Psoas muscle (tissue), 8 donors: ENCODE measurements around the gene CD226. TPM values are rescaled to one million over a fixed set of nuclear protein-coding genes. Genes with fewer than 3 reads are reported as not detected.

Experiments
- ATAC-seq, 4 donors: fragments of 200-7000 bp; cut with Tn5 transposase; one replicate each; pipeline ENCODE4 v1.9.1; 2020; ENCODE audit warnings: moderate library complexity in 3 of 4, mild to moderate bottlenecking in 2 of 4
- DNase-seq, 2 donors: peaks; one replicate each; pipeline ENCODE4 v3.0.0-alpha.2; 2020
- H3K27ac ChIP-seq: fragments of 200-600 bp; one replicate; pipeline ENCODE4 v1.8.0; 2022
- H3K27me3 ChIP-seq, 3 donors: fragments of 200-600 bp in 1 of 3; one replicate each; pipeline versions ENCODE4 v1.6.1 to v1.8.0; 2013 to 2022; ENCODE audit warnings: low read length in 2 of 3, mild to moderate bottlenecking in 2 of 3, moderate library complexity in 1 of 3; ENCODE audit not compliant: insufficient read depth in 3 of 3
- H3K36me3 ChIP-seq, 2 donors: fragments of 200-600 bp in 1 of 2; one replicate each; pipeline versions ENCODE4 v1.6.1 to v1.8.0; 2013 to 2022; ENCODE audit warnings: low read depth in 1 of 2, mild to moderate bottlenecking in 1 of 2, moderate library complexity in 1 of 2; ENCODE audit not compliant: insufficient read depth in 1 of 2
- H3K4me1 ChIP-seq: fragments of 200-600 bp; one replicate; pipeline ENCODE4 v1.8.0; 2022
- H3K4me3 ChIP-seq: fragments of 200-600 bp; one replicate; pipeline ENCODE4 v1.8.0; 2022; ENCODE audit warnings: mild to moderate bottlenecking
- H3K9me3 ChIP-seq: fragments of 200-600 bp; one replicate; pipeline ENCODE4 v1.8.0; 2022
- CTCF ChIP-seq: fragments of 200-600 bp; IDR thresholded peaks from one replicate; pipeline ENCODE4 v1.8.0; 2022; ENCODE audit warnings: antibody characterized with exemption
- WGBS, 3 donors: extraction: QIAGEN DNeasy Blood & Tissue Kit; methylation state at CpG; one replicate each; pipeline versions ENCODE4 v1.1.6 to v1.1.7; 2013; 5-methylcytosine and 5-hydroxymethylcytosine counted together
- intact Hi-C, 2 donors: fragments of 100-400 bp; cut with DNase I; formaldehyde crosslinking; loops; one replicate each; pipeline versions ENCODE4 v1.11.0 to v1.14.2; 2022
- polyA plus RNA-seq, 3 donors: library from polyadenylated mRNA; stranded (reverse); fragments of 200-250 nt; gene quantifications; one replicate each; pipeline ENCODE4 v1.2.3, GENCODE V29; 2013
- total RNA-seq, 4 donors: library from RNA; stranded (reverse); fragmentation: NEBNext Ultra II Directional in 2 of 4; extraction: Animal tissue kit (Norgen Biotek cat#: 25700) in 2 of 4; gene quantifications; one replicate each; pipeline versions ENCODE4 v1.2.1 to v1.2.4, GENCODE V29; 2021 to 2023
- donor health status: healthy with polysubstance abuse.
- donor health status: DM: no; HTN: no; CAD: no; lungs with moderate emphysema.
- donor health status: Bipolar disorder and iron deficiency.
- donor health status: healthy.
- donor health status: DM: yes; HTN: yes; CAD: no.
- donor health status: DM: no; HTN: no; CAD: no.
- donor health status: DM: no; HTN: no; CAD: no.
- donor health status: DM: yes; HTN: yes; CAD: no.

Gene CD226
- total and polyA plus RNA-seq, 7 donors: 0.06 to 1.8 (median 0.27) TPM

DNA sequence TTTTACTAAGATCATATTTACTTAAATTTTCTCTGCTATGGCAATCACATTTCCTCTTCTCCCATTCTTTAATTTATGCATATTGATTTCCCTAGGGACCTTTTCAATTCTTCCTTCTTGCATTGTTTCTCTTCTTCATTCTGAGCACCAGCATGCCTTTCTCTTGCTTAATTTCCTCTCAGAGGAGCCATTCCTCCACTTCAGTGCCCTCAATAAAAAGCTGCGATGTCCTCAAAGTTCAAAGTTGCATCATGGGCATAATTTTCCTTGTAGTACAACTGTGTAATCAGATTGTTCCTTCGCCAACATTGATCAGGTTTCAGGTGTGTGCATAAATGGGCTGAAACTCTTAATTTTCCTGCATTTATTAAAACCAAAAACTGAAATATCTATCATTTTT is 21.8 kb upstream of the CD226 start:
- intact Hi-C loops: no loop called here
- no peak overlapping the region for H3K4me3 ChIP-seq
- DNase-seq (no peak), ATAC-seq (no peak)
- H3K27ac ChIP-seq: no peak overlapping the region
- no peaks in the 10 kb centered on the region for H3K27me3 ChIP-seq
- H3K9me3 ChIP-seq: peaks cover 12% of the 10 kb centered on the region
- H3K36me3 ChIP-seq: no peaks in the 10 kb centered on the region
- WGBS, 3 donors: 90 to 92% (median 90%) methylated on average over 2 of the region's 2 CpGs
- no peak for TF ChIP-seq CTCF
- H3K4me1 ChIP-seq: no peaks in the 10 kb centered on the region

DNA sequence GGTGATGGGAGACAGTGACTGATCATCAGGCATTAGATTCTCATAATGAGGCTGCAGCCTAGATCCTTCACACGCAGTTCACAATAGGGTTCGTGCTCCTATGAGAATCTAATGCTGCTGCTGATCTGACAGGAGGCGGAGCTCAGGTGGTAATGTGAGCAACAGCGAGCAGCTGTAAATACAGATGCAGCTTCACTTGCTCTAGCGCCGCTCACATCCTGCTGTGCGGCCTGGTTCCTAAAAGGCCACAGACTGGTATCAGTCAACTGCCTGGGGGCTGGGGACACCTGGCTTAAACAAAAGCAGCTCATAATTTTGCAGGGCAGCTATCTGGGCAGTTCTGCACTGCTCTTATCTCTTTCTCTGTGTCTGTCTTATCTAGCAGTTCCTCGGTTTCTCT is 20.4 kb upstream of the CD226 start:
- WGBS, 3 donors: 74 to 78% (median 74%) methylated on average over 8 of the region's 8 CpGs
- no peak for DNase-seq
- H3K27ac ChIP-seq: no peak overlapping the region
- intact Hi-C loops: no loop called here
- no peak for ATAC-seq
- peaks cover 12% of the 10 kb centered on the region for H3K9me3 ChIP-seq
- TF ChIP-seq CTCF: no peak
- H3K27me3 ChIP-seq: no peaks in the 10 kb centered on the region
- no peak overlapping the region for H3K4me3 ChIP-seq
- H3K4me1 ChIP-seq: no peaks in the 10 kb centered on the region
- H3K36me3 ChIP-seq: no peaks in the 10 kb centered on the region

GRCh38 chr18:69963196-69963595 is 15.5 kb upstream of the CD226 start:
- no peaks in the 10 kb centered on the region for H3K4me1 ChIP-seq
- ATAC-seq (no peak), DNase-seq (no peak)
- no peak for TF ChIP-seq CTCF
- 92 to 95% (median 94%) methylated on average over 4 of the region's 4 CpGs for WGBS, 3 donors
- intact Hi-C loops: no loop called here
- no peaks in the 10 kb centered on the region for H3K36me3 ChIP-seq
- H3K27ac ChIP-seq: no peak overlapping the region
- H3K4me3 ChIP-seq: no peak overlapping the region
- no peaks in the 10 kb centered on the region for H3K9me3 ChIP-seq
- H3K27me3 ChIP-seq: no peaks in the 10 kb centered on the region

DNA sequence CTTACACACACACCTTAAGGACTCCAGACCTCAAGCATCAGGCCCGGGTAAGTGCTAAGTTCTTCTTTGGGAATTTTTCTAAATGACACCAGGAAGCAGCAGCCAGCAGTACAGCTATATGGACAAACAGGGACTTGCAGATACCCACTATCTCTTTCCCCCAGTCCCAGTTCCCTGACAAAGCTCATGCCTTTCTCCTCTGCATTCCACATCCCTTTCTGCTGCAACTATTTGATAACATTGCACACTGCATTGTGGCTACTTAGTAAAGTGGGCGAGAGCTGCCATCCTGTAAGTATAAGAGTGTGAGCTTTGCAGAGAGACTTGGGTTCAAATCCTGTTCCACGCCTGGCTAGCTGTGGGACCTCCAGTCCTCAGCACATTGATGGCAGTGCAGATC is 14.0 kb upstream of the CD226 start:
- H3K27me3 ChIP-seq: no peaks in the 10 kb centered on the region
- 93 to 97% (median 94%) methylated on average over 3 of the region's 3 CpGs for WGBS, 3 donors
- no peaks in the 10 kb centered on the region for H3K36me3 ChIP-seq
- ATAC-seq (no peak), DNase-seq (no peak)
- TF ChIP-seq CTCF: no peak
- H3K4me1 ChIP-seq: no peaks in the 10 kb centered on the region
- intact Hi-C loops: no loop called here
- no peak overlapping the region for H3K4me3 ChIP-seq
- H3K27ac ChIP-seq: no peak overlapping the region
- no peaks in the 10 kb centered on the region for H3K9me3 ChIP-seq

- DNase-seq (no peak), ATAC-seq (no peak)
- Histone ChIP-seq H3K4me3 (no peak overlapping the region), H3K27ac (no peak overlapping the region), H3K9me3 (no peaks in the 10 kb centered on the region), H3K27me3 (no peaks in the 10 kb centered on the region), H3K36me3 (no peaks in the 10 kb centered on the region), H3K4me1 (no peaks in the 10 kb centered on the region)
- 91 to 97% (median 91%) methylated on average over 5 of the region's 5 CpGs for WGBS, 3 donors
- intact Hi-C loops: no loop called here
- no peak for TF ChIP-seq CTCF
Observed at GRCh38 chr18:69958422-69958821, 10.7 kb upstream of the CD226 start.
